Measurements from ENCODE around the gene PAQR7.
A peak's percentile ranks its signal among the peaks of the same experiment; 100 is the strongest.

Gene PAQR7, protein sequence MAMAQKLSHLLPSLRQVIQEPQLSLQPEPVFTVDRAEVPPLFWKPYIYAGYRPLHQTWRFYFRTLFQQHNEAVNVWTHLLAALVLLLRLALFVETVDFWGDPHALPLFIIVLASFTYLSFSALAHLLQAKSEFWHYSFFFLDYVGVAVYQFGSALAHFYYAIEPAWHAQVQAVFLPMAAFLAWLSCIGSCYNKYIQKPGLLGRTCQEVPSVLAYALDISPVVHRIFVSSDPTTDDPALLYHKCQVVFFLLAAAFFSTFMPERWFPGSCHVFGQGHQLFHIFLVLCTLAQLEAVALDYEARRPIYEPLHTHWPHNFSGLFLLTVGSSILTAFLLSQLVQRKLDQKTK

DNA sequence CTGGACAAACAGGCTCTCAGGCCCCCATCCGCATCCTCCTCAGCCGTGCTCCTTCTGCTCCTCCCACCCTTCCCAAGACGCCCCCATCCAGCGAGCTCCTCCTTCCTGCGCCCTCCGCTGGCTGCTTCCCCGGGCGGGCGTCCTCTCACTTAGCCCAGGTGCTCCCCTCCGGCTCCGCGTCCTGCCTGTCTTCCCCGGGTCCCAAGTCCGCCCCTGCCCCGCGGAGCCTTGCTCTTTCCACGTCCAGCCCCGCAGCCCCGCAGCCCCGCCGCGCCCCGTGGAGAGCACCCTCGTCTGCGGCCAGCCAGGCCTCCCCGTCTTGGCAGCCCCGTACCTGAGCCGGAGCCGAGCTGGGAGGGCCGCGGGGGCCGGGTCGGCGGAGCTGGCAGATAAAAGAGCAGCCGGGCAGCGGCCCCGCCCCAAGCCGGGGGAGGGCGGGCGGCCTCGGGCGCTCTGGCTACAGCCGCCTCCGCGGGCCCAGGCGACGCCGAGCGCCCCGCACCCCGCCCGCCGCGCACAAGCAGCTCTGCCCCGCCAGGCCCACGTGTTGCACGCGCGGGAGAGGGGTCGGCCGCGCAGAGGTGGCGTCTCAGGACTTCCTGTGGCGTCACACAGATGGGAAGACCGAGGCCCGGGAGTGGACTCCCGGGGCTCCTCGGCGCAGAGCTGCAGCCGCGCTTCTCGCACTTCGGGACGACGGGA lies at the start of gene PAQR7:
Gene PAQR7, minus strand, starts transcription at position 555 of the 702 bp plus-strand sequence. CDS start 11,869 bp downstream, outside the sequence.
- peak; percentile 64 for DNase-seq

DNA sequence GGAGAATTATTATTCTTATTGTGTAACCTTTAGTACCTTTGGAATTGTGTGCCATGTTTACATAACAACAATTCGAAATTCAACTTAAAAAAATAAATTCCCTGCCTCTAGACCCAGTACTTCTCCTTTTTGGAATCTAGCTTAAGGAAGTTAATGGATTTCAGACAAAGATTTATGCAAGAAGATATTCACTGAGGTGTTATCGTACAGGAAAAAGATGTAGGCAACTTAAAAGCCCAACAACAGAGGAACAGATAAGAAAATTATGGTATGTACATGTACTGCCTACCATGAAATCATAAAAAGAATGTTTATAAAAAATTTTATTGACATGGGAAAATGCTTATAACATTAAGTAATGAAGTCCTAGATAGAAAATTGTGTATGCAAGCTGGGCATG lies 48.9 kb upstream of the PAQR7 start:
- DNase-seq, result peak; percentile 34

DNA sequence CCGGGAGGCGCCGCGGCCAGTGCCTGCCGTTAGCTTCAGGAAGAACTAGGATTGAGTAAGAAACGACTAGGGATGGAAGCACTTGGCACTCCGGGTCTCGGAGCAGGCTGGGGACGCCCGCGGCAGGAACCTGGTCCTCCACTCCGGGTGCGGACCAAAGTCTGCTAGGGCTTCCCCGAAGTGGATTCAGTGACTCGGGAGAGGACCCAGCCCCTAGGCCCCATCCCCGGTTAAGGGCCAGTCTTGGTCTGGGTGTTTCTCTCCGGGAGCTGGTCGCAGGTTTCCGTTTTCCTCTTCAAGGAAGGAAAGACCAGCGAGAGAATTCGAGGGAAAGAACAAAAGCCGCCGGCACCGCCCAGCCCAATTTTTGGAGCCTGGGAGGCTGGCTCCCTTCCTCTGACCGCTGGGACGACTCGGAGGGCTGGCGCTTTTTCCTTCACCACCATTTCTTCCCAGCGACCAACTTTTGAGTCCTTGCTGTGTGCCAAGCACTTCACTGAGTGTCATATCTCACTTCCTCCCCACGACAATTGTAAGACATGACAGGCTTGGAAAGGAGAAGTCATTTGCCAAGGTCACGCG lies 47.6 kb upstream of the PAQR7 start:
- DNase-seq, result peak; percentile 55

DNA sequence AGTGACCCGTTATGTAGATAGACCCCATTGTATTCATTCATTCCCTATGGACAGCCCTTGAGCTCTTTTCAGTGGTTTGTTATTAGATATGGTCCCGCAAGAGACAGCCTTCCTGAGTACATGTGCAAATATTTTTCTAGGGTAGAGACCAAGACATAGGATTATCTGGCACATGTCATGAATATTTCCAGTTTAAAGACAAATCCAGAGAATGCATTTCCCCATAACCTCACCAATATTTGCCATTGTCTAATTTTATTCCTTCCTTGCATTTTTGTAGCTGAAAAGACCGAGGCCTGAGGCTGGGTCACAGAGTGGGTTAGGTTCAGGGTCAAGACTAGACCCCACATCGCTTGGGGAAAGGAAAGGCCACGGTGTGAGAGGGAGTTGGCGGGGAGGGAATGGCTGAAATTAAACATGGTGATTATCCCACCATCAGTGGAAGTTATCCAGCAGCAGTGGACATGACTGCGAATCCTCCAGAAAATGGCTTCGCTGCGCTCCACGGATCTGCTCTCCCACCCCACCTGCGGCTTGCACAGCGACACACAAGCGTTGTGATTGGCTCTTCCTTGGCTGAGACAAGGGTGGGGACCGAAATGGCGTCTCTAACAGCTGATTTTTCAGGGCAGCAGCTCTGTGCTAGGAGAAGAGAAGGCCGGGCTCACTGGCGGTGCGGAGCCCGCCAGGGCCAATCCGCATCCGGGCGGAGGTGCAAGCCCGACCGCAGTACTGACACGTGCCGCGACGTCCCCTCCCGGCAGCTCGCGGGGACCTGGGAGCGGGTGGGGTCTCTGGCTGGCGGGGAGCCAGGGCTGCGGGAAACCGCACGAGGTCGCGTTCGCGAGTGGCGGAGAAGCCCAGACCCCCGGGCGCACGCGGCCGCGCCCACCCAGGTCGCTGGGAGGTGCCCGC lies 46.8 kb upstream of the PAQR7 start:
- DNase-seq, result no peak

DNA sequence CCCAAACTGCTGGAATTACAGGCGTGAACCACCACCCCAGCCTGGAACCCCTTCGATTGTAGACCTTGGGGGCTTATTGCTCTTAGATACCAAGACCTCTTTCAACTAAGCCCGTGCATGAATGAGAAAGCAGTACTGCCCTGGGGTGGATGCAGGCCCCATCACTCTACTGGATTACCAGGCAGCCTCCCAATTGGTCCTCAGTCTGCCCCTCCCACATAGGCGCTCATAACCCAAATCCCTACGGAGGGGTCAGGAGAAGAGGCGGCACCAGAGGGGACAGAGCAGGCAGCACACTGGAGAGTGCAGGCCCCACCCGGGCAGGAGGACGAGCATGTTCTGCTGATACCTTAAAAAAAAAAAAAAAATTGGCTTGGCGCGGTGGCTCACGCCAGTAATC lies 43.1 kb upstream of the PAQR7 start:
- no peak for DNase-seq

DNA sequence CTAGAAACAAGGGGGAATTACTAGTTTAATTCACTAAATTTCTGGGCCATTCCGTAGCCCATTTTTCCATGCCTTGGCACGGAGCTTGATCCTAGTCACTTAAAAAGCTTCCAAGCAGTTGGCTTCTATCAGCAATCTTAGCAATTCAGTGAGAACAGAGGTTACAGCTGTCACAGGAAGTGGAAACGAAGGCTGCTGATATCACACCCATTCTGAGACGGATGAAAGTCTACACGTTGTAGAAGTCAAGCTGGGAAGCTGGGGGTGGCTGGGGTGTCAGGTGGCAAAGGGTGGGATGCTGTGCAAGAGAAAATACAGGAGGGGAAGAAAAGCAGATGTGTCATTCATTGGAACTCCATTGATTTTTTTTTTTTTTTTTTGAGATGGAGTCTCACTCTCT lies 42.5 kb upstream of the PAQR7 start:
- peak; percentile 22 for DNase-seq

DNA sequence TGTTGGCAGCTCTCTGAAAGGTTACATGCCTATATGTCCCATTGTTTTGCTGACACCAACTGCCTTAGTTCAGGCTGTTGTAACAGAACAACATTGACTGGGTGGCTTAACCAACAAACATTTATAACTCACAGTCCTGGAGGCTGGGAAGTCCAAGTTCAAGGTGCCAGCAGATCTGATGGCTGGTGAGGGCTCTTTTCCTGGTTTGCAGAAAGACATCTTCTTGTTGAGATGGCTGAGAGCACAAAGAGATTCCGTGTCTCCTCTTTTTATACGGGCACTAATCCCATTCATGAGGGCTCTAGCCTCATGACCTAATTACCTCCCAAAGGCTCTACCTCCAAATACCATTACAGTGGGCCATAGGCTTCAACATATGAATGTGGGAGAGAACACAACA lies 41.0 kb upstream of the PAQR7 start:
- DNase-seq, result no peak

DNA sequence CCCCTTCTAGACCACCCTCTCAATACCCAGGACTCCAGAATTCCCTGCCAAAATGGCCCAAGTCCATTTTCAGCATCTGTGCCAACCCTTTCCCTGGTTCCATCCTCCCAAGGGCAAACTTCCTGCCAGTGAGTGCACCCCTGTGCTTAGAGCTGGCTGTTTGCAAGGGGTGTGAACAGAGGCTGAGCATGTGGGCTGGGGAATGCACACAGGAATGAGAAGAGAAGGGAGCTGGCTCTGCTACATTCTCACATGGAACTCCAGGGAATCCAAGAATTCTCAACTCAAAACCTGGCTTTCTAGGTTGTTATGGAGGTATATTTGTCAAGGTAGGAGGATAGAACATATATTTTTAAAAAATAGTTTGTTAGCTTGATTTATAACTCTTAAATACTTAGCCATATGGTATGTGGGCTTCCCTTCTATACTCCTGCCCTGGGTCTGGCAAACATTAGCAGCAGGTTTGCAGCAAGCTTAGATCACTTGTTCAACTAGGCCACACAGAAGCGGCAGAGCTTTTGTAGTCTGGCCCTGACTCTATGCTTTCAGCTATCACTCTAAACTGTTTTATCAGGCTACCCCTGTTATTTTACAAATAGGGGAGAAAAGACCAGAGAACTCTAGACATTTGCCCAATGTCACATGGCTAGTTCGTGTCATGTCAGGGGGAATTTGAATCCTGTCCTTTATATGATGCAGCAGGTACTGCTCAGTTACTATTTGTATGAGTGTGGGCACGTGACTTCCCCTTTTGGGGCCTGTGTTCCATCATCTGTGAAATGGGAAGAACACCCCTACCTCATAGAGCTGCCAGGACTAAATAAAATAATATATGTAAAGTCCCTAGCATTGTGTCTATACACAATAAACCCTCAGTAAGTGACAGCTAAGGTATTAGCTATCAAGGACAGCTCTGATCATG lies 38.8 kb upstream of the PAQR7 start:
- DNase-seq, result no peak

DNA sequence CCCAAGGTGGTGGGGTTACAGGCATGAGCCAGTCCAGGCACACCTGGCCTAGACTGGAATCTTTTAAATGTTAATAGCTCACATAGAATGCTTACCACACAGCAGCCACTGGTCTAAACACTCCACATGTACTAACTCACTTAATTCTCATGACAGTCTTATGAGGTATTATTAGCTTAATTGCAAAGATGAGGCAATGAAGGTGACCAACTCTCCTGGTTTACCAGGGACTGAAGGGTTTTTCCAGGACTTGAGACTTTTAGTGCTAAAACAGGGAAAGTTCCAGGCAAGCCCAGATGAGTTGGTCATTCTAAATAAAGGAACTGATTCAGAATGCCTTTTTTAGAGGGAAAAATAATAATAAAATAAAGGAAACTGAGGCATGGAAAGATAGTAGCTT lies 37.7 kb upstream of the PAQR7 start:
- DNase-seq, result no peak

DNA sequence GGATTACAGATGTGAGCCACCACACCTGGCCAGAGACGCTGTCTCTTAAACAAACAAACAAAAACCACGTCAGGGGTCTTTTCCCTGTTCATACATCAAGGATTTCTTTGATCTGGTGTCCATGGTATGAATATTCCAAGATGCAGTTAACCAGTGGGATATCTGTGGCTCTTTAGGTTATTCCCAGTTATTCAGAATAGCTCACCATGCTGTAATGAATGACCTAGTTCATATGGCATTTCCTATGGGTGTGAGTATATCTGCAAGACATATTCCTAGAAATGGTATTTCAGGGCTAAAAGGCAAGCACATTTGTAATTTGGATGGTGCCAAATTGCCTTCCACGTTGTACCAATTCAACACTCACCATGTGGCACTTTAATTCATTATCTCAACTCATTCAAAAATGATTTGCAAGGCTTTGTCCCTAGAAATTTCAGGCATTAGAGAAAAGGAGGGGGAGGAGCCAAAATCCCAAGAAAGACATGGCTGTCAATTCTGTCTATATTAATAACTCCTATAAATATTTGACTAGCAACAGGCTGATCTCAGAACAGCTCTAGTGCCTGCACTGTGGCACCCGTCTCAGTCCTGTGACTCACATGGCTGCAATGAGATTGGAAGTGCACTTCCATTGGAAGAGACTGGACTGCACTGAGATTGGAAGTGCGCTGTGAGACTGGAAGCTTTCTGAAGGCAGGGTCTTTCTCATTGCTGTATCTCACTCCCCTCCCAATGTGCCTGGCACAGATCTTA lies 36.7 kb upstream of the PAQR7 start:
- no peak for DNase-seq

DNA sequence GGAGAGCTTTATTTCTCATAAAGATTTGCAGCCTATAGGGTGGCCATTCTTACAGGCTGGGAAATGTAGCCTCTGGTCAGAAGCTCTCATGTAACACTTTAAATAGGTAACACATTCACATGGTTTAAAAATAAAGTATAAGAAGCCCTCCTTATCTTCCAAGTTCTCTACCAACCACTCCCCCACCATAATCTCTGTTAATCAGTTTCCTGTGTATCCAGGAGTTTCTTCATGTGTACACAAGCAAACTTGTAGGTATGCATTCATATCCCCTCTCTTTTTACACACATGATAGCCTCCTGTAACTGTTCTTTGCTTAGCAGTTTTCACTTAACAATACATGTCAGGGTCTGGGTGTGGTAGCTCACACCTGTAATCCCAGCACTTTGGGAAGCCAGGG lies 35.7 kb upstream of the PAQR7 start:
- DNase-seq, result no peak

DNA sequence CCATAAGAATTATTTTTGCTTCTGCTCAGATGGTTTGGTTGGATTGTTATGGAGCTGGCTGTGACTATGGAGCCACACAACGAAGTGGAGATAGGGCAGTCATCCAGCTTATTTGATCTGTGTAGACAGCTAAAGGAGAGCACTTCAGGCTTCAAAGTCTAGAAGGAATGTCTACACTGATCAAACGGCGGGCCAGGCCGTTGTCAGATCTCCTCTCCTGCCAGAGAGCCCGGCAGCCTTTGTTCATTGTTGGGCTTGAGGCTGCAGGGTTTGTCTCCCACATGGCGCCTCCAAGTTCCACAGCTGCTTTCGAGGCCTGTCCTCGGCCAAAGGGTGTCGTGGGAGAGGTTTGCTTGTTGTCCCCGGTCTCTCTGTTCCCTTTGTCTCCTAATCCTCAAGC lies 33.5 kb upstream of the PAQR7 start:
- no peak for DNase-seq

DNA sequence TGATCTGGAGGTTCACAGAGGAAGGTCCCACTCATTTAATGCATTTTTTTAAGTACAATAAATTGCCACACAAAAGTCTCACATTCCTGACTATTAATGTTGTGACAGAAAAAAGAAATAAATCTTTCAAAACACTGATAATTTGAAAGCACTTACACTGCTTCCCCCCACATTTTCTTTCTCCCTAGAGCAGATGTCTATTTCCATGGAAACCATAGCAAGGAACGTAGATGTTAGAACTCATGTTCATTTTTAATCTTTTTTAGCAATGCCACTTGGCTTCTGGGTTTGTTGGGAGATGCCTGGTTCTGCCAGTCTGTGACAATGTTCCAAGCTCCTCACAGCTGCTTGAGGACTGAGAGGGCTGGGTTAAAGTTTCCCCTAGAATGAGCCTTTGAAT lies 32.7 kb upstream of the PAQR7 start:
- no peak for DNase-seq

DNA sequence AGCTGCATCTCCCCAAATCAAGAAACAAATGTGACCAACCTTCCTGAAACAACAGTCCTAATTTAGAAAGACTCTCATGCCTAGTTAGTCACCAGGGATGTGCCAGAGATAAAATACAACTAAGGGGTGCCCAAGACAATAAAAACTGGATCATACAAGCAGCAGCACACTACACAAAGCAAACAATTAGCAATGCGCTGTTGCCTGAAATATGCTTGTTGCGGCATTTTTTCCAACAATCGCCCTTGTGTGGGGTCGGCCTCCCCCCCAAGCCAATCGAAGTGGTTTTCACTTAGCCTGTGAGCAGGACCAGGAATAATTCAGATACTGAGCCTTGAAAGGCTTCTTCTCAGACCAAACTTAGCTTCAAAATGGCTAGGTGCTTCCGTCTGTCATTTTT lies 32.1 kb upstream of the PAQR7 start:
- DNase-seq, result no peak

DNA sequence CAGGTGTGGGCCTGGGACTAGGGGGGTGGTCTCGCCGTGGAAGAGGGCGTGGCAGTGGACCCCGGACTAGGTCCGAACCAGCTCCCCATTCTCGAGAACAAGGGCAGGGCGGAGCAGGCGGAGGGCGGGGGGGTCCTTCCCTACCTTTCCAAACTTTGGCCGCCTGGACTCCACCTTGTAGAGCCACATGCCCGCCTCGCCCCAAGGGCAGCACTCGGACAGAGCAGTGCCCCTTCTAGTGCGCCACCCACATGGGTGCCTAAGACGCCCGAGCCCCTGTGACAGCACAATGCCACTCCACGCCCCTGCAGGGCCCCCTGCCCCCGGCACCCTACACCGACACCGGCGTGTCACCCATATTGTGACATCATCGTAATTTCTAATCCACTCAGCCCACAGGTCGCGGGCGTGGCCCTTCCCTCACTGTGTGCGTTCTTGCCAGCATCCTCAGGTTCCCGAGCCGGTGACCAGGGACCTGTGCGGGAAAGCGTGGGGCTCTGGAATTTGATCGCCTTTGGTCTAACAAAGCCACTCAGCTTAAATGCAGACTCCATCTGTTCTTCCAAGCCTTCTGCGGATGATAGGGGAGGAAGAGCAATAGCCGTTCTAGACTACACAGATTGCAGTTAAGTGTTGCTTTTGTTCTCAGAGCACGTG lies 31.3 kb upstream of the PAQR7 start:
- DNase-seq, result no peak

DNA sequence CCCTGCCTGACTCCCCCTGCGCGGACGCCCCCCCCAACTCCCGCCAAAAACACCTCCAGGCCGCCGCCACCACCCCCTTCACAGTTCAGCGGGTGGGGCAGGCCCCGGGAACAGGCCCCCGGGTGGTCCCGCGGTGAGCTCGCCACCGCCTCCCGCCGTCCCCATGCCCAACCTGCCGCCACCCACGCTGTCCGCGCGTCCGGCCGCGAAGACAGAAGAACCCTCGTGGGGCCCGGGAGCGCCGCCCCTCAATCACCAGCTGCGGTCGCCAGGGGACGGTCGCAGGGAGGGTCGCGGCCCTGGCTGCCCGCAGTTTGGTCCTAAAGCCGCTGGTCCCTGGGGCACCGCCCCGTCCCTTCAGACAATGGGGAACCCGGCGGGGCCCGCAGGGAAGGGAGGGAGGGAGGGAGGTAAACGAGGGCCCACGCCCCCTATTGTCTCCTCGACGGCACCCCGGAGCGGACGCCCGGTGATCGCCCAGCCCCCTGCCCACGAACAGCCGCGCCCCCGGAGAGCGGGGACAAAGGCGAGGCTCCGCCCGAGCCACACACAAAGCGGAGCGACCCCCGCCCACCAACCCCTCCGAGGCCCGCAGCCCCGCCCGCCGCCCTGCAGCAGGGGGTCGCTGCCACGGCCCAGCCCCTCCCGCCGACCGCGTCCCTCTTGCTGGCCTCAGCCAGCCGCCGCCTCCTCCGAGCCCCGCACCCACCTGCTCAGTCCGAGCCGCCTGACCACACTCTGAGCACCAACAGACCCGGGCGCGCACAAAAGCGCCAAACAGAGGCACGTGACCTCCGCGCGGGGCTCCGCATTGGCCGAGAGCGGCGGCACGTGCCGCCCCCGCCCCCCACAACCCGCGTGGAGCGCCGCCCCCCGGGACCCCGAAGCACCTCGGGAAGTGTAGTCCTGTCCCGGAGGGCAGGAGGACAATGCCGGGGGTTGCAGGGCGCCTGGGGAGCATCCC lies 30.5 kb upstream of the PAQR7 start, which contains the start of gene STMN1:
Gene STMN1, minus strand, starts transcription at position 740 of the 964 bp plus-strand sequence. CDS start 1,743 bp downstream, outside the sequence.
- peak; percentile 97 for DNase-seq

DNA sequence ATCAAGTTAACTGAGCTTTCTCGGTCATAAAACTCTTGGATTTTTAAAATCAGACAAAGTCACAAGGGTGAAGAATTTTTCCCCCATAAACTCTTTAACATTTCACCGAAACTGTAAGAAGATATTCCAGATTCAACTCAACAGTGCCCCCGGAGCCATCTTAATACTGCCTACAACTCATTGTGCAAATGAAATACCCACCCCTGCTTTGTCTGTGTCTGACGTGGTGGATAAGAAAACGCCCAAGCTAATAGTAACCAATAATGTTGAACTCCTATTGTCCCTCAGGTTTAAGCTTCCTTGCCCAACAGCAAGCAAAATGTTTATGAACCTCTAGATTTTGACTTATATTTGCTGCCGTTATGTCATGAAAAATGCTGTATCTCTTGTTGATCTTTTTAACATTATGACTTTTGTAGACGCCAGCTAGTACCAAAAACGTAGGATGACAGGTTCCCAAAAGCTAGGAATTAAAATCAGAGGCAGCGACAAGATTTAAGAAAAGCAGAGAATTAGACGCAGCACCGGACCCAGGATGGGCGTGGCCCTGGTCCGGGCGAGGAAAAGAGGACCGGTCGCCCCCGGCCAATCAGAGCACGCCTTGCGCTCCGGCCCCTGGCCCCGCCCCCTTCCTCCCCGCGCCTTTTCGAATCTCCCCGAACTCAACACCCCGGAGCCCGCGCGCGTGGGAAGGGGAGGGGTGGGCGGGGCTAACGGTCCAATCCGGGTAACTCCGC lies 29.6 kb upstream of the PAQR7 start:
- DNase-seq, result peak; percentile 95

DNA sequence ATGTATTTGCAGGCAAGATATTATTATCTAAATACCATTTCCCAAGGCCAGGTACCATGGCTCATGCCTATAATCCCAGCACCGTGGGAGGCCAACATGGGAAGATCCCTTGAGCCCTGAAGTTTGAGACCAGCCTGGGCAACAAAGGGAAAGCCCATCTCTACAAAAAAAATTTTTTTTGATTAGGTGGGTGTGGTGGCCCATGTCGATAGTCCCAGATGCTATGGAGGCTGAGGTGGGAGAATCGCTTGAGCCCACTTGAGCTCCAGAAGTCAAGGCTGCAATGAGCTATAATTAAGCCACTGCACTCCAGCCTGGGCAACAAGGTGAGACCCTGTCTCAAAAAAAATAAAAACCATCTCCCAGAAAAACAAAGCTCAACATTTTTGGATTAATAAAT lies 28.5 kb upstream of the PAQR7 start:
- DNase-seq, result no peak

DNA sequence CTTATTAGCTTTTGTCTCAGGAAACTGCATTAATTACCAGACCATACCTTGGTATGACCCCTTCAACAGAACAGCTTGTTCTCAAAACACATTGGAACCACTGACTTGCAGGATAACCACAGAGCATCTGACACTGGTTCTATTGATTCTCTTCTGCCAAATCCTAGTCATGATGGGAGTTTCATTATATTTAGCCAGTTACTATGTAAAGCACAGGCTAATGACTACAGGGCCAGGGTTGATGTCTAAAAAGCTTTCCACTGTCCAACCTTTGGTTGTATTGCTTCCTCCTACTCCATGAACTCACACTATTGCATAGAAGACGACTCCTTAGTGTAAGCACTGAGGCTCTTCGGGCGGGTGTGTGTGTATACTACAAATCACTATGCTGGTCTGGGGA lies 27.0 kb upstream of the PAQR7 start:
- no peak for DNase-seq
